8988T (cell line): ENCODE data around the gene PRKD2.
"Not testable (repeated sequence)": the region's sequence is repeated elsewhere in the genome, so short reads cannot be mapped to it uniquely, and the experiment has no call there.

Experiments used
- DNase-seq: peaks from one replicate; pipeline ENCODE4 v3.0.0; 2011

Gene PRKD2

DNA sequence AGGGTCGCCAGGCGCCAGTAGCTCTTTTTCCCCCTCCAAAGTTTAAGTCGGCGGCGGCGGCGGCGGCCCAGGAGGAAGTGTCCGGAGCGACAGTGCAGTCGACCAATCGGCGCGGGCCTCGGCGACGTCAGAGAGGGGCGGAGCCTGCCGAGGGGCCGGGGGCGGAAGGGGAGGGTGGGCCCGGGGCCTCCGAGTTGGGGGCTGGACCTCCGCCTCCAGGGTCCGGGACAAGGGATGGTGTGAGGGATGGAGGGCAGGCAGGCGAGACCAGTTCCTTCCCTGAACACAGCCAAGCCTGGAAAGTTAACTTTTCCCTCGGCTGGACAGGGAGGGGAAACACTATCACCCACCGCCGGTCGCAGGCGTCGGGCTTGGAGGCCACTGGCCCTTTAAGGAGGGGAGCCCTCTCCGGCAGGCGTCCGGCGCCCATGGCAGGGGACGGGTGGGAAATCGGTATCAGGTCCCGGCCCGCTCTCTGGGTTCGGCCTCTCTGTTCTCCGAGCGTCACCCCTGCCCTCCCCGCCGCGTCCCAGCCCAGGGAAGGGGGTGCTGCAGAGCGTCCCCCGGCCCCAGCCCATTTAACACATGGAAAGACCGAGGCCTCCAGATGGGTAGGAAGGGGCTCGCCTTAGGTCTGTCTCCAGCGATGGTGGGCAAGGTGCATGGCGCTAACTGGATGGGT is at the start of gene PRKD2:
Gene PRKD2 (minus strand): TSS at position 81 of the 682 bp plus-strand sequence. CDS start 744 bp downstream, outside the sequence.
- DNase-seq: peak; percentile 82

DNA sequence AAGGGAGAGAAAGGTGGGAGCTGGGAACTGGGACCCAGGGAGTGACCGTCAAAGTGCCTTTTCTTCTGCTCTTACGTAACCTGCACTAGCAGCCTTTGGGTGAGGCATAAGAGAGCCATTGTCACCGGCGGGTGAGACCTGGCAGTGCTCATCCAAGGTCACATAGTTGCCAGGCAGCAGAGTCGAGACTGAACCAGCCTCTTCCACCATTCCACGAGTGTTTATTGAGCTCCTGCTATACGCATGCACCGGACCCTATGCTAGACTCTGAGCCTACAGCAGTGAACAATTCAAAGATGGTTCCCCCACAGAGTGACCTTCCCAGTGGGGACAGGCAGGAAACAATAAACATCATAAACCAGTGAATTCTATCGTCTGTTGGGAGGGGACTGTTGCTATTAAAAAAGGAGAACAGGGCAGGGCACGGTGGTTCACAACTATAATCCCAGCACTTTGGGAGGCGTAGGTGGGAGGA is 47.9 kb upstream of the PRKD2 start:
- no peak for DNase-seq

DNA sequence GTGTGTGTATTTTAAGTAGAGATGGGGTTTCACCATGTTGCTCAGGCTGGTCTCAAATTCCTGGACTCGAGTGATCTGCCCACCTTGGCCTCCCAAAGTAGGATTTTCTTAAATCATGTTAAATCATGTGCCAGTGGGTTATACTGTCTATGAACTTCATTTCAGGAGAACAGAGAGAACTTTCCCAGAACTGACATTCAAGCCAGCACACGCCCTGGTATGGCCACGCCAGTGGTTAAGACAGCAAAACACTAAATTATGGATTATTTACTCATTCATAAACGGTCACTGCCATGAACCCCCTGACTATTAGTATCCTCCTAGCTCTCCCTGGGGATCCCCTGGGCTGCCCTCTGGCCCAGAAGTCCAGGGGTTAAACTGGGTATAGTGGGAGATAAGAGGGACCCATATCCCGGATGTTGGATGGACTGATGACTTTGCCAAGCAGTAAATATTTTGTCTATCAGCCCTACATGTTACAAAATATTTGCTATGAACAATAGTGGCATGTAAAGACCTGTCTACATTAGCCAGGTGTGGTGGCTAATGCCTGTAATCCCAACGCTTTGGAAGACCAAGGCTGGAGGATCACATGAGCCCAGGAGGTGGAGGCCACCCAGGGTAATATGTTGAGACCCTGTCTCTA is 45.5 kb upstream of the PRKD2 start:
- DNase-seq: no peak

DNA sequence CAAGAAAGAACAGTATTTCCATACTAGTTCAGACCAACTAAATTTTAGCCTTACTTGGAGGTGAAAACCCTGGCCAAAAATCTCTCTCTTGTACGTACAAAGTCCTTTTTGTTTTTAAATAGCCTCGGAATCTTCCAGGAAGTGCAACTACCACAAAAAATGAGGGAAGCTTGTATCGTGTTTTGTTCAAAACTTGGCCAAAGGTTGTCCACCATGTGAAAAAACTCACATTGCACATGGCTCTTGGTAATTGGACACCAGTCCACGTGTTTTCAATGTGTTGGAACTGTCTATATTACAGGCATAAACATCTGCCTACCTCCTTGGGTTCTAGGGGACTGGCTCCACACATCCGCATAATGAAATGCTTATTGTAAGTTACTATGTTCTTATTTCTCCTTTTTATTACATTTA is 44.5 kb upstream of the PRKD2 start:
- no peak for DNase-seq

DNA sequence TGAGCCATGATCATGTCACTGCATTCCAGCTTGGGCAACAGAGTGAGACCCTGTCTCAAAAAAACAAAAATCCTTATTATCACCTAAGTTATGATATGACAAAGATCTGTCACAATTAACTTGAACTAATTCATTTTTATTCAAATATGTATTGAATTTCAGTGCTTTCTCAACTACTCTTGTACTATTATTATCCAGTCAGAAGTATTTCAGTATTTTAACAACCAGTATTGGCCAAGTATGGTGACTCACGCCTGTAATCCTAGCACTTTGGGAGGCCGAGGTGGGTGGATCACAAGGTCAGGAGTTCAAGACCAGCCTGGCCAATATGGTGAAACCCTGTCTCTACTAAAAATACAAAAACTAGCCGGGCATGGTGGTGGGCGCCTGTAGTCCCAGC is 44.0 kb upstream of the PRKD2 start:
- not testable (repeated sequence) for DNase-seq

DNA sequence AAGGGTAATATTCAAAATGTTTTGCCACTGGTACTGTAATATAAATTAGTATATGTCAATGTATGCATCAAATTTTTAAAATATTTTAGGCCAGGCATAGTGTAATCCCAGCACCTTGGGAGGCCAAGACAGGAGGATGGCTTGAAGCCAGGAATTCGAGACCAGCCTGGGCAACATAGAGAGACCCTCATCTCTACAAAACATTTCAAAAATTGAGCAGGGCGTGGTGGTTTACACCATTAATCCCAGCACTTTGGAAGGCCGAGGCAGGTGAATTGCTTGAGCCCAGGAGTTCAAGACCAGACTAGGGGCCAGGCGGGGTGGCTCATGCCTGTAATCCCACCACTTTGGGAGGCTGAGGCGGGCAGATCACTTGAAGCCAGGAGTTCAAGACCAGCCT is 43.4 kb upstream of the PRKD2 start:
- no peak for DNase-seq

DNA sequence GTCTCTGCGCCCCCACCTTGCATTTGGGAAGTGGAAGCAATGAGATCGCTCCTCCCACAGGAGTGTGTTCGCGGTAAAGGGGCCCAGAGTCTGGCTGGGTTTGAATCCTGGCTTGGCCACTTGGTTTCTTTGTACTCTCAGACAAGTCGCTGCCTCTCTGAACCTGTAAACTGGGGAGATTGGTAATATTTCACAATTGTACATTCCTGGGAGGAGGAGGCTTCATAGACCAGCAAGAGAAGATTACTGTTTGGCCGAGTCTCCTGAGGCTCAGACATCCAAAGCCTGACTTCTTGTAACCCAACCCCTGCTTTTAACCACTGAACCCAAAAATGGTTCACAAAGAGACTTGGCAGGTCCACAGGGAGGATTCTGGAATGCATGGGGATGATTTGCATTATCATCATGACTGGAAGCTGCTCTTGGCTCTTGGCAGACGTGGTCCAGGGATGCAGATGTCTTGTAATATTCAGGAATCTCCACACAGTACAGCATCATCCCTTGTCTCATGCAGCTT is 43.0 kb upstream of the PRKD2 start:
- no peak for DNase-seq

DNA sequence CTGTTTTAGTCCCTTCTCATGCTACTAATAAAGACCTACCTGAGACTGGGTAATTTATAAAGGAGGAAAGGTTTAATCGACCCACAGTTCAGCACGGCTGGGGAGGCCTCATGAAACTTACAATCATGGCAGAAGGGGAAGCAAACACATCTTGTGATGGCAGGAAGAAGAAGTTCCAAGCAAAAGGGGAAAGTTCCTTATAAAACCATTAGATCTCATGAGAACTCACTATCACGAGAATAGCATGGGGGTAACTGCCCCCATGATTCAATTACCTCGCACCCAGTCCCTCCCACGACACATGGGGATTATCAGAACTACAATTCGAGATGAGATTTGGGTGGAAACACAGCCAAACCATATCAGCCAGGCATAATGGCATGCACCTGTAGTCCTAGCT is 42.3 kb upstream of the PRKD2 start:
- DNase-seq: no peak

DNA sequence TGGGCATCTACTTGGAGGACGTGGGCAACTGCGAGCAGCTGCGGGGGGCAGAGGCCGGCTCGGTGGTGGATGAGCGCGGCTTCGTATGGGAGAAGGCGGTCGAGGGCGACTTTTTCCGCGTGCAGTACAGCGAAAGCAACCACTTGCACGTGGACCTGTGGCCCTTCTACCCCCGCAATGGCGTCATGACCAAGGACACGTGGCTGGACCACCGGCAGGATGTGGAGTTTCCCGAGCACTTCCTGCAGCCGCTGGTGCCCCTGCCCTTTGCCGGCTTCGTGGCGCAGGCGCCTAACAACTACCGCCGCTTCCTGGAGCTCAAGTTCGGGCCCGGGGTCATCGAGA is 39.6 kb upstream of the PRKD2 start:
- no peak for DNase-seq

DNA sequence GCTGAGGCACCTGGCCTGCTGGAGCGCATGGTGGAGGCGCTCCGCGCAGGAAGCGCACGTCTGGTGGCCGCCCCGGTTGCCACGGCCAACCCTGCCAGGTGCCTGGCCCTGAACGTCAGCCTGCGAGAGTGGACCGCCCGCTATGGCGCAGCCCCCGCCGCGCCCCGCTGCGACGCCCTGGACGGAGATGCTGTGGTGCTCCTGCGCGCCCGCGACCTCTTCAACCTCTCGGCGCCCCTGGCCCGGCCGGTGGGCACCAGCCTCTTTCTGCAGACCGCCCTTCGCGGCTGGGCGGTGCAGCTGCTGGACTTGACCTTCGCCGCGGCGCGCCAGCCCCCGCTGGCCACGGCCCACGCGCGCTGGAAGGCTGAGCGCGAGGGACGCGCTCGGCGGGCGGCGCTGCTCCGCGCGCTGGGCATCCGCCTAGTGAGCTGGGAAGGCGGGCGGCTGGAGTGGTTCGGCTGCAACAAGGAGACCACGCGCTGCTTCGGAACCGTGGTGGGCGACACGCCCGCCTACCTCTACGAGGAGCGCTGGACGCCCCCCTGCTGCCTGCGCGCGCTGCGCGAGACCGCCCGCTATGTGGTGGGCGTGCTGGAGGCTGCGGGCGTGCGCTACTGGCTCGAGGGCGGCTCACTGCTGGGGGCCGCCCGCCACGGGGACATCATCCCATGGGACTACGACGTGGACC is 39.1 kb upstream of the PRKD2 start:
- no peak for DNase-seq

DNA sequence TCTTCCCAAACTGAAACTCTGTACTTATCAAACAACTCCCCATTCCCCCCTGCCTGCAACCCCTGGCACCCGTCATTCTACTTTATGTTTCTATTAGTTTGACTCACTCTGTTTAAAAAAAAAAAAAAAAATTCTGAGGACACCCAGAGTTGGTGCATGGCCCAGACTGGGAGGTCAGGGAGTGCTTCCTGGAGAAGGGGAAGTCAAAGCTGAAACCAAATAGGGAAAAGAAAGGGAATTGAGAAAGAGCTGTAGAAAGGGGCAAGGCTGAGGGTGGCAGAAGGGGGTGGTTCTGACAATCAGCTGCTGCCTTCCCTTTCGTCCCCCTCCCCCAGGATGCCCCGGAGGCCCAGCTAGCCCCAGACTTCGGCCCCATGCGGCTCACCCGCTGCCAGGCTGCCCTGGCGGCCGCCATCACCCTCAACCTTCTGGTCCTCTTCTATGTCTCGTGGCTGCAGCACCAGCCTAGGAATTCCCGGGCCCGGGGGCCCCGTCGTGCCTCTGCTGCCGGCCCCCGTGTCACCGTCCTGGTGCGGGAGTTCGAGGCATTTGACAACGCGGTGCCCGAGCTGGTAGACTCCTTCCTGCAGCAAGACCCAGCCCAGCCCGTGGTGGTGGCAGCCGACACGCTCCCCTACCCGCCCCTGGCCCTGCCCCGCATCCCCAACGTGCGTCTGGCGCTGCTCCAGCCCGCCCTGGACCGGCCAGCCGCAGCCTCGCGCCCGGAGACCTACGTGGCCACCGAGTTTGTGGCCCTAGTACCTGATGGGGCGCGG is 38.4 kb upstream of the PRKD2 start:
- no peak for DNase-seq

DNA sequence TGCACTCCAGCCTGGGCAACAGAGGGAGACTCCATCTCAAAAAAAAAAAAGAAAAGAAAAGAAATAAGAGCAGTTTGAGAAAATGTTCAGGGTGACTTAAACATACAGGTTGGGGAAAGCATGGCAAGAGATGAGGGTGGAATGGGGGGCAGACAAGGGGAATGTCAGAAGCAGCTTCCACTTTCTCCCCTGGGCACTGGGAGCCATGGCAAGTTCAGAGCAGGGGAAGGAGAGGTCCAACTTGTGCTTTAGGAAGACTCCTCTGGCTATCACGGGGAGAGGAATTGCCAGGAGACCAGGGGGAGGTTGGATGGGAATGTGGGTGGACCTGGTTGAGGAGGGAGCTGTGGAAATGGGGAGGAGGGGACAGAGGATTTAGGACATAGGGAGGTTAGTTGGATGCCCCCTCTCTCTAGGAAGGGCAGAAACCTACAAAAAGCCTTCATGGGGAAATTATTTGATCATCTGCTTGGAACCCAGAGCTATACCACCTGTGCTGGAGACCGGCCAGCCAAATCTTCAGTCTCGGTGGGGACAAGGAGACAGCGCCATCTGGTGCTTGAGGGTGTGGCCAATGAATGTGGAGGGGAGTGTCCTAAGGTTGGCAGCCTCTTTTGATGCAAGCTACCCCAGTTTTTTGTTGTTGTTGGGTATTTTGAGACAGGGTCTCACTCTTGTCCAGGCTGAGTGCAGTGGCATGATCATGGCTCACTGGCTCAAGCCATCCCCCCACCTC is 36.7 kb upstream of the PRKD2 start:
- no peak for DNase-seq

DNA sequence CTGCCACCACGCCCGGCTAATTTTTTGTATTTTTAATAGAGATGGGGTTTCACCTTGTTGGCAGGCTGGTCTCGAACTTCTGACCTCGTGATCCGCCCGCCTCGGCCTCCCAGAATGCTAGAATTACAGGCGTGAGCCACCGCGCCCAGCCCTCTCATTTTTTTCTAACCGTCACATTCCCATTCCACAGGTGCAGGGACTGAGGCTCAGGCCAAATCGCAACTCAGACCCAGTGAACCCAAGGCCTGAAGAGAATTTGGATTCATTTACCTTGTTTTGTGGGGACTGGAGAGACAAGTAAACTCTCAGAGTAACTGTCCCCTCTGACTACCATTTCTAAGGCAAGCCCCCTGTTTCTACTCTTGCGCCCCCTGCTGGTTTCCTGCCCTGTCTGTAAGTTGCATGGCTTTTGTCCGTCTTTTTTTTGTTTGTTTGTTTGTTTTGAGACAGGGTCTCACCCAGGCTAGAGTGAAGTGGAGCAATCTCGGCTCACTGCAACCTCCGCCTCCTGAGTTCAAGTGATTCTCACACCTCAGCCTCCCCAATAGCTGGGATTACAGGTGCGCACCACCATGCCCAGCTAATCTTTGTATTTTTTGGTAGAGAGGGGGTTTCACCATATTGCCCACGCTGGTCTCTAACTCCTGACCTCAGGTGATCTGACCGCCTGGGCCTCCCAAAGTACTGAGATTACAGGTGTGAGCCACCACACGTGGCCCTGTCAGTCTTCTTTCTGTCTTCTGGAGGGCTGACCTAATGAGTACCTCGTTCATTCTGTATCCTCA is 31.6 kb upstream of the PRKD2 start:
- no peak for DNase-seq

DNA sequence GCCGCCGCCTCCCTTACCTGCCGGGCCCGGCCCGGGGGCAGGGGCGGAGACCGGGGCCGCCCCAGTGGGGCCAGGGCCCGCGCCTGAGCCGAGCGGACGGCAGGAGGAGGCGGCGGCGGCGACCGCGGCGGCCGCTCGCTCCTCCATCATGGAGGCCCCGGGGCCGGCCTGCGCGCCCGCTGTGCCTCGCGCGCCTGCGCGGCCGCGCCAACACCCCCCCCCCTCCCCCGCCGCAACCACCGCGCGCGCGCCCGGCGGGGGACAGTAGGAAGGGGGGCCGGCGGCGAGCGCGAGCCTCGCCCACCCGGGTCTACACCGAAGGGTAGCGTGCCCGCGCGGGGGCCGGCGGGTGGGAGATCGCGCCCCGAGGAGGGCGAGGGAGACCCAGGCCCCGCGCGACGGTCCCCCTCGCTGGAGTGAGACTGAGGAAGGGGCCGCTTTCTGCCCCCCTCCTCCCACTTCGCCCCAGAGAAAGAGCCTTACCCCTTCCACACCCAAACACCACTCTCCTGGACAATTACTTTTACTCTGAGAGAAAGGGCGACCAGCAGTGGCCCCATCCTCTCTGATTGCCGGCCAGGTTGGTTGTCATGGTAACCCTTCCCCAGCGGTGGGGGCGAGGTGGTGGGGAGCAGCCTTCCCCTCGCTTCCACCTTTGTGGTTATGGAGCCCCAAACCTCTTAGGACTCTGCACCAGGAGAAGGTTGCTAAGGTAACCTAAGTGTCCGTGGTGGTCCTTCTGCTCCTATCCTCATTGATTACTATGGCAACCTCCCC is 29.6 kb upstream of the PRKD2 start, which contains the start of gene STRN4:
Gene STRN4 (minus strand): TSS at position 170 of the 777 bp plus-strand sequence. CDS start 20 bp downstream, at position 150.
- peak; percentile 87 for DNase-seq

DNA sequence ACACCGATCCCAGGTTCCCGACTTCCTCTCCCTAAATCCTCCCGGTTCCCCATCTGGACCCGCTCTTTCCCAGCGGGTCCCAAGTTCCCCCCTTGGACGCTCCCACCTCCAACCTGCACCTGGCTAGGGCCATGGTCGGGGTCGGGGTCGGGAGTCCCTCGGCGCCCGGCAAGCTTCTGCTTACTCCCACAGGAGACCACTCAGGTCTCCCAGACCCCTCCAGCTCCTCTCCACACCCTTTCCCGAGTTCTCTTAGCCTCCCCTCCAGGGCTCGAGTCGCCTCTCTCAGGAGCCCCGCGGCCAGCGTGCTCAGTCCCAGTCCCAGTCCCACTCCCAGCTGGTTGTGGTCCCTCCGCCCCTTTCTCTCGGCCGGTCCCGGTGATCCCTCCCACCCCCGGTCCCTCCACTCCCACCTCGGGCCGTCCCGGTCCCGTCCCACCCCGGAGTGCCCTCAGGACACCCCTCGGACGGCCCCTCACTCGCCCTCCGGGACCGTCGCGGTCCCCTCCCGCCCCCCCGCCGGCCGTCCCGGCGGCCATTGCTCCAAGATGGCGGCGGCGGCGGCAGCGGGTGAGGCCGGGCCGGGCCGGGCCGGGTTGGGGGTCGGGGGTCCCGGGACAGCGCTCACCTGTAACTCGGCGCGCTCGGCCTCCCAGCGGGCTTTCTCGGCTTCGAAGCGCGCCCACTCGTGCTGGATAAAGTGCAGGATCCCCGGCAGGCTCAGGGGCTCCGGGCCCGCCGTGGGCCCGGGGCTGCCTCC is 28.8 kb upstream of the PRKD2 start, which contains the start of gene FKRP:
Gene FKRP (plus strand): TSS at position 537 of the 760 bp plus-strand sequence. CDS start 9,394 bp downstream, outside the sequence.
- no peak for DNase-seq

DNA sequence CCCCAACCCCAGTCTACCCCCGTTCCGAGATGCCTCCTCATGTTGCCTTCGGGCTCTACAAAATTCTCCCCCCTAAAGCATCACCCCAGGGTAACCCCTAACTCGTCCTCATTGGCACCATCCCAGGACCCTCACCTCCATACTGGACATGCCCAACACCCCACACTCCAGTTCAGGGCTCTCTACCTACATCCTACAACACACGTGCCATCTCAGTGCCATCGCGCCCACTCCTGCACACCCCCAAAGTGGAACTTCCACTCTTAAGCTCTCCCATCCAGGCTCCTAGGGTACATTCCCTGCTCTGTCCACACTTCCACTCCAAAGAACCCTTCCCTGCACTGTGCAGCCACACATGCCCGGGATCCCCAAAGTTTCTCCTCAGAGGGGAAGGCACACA is 28.1 kb upstream of the PRKD2 start:
- DNase-seq: no peak

DNA sequence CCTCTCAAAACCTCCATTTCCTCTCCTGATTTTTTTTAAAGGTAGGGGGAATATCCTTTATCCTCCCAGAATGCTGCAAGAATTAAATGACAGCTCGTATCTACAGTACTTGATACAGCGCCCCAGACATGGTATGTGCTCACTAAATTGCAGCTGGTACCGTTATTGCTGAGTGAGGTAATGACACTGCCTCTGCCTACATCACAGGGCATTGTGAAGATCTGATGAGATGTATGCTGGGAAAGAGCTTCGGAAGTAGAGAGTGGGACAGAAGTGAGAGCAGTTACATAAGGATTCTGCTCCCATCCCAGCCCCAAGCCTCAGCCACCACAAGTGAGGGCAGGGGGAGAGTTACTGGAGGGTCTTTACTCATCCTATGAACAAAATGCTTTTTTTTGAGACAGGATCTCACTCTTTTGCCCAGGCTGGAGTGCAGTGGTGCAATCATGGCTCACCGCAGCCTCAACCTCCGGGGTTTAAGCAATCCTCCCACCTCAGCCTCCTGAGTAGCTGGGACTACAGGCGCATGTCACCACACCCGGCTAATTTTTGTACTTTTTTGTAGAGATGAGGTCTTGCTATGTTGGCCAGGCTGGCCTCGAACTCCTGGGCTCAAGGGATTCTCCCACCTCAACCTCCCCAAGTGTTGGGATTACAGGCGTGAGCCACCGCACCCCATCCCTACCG is 27.2 kb upstream of the PRKD2 start:
- no peak for DNase-seq

DNA sequence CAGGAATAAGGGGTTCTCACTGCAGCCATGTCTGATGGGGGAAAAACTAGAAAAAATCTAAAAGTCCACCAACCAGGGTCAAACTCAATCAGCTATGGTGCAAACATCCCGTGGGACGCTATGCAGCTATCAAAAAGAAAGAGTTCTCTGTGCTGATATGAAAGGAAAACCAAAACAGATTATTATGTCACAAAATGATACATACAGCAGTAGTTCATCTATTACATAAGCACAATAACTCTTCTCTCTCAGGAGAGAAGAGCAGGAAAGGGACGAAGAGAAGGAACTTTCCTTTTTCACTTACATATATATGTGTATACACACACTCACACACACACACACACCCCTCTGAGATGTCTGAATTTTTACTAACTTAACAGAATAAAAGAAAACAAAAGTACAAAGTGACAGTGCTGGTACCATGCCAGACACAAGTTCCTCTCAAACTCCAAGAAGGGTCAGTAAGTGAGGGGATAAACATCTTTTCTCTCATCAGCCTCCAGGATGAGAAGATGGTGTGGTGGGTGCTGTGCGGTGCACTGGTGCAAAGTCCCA is 26.1 kb upstream of the PRKD2 start:
- DNase-seq: no peak

DNA sequence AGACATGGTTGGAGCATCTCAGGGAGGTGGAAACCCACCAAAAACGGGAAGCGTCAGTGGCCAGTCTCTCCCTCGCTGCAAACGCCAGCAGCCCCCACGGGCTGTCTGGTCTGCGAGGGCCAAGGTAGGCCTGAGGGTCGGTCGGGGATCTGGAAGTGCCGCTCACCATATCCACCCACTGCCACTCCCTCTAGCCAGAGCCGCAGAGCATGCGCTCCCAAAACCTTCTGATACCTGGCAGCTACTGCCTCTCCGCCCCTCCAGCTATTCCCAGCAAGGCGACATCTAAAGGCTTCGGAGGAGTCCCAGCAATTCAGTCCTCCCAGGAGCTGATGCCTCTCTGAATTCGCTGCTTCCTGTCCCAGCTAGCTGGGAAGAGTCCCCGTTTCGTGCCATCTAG is 24.5 kb upstream of the PRKD2 start:
- DNase-seq: no peak
